Upper lobe of left lung (tissue), 6 donors: ENCODE data around the gene SLC35E3. TPM values are rescaled to one million over a fixed set of nuclear protein-coding genes. Genes with fewer than 3 reads are reported as not detected.

ENCODE experiments used
- ATAC-seq, 2 donors: fragments of 200-7000 bp; cut with Tn5 transposase; one replicate each; pipeline ENCODE4 v1.9.1; 2022; ENCODE audit warnings: mild to moderate bottlenecking in 2 of 2, moderate library complexity in 2 of 2; ENCODE audit not compliant: low FRiP score in 2 of 2
- DNase-seq, 2 donors: peaks; one replicate each; pipeline ENCODE4 v3.0.0-alpha.2; 2019 to 2020
- H3K27ac ChIP-seq, 4 donors: fragments of 200-600 bp; sonication (generic); one replicate each; pipeline ENCODE4 v1.5.1; 2016 to 2019
- H3K27me3 ChIP-seq, 4 donors: fragments of 200-600 bp; sonication (generic); one replicate each; pipeline ENCODE4 v1.5.1; 2017 to 2019
- H3K36me3 ChIP-seq, 4 donors: fragments of 200-600 bp; sonication (generic); one replicate each; pipeline ENCODE4 v1.5.1; 2016 to 2019
- H3K4me1 ChIP-seq, 4 donors: fragments of 200-600 bp; sonication (generic); one replicate each; pipeline ENCODE4 v1.5.1; 2018 to 2019
- H3K4me3 ChIP-seq, 4 donors: fragments of 200-600 bp; sonication (generic); one replicate each; pipeline ENCODE4 v1.5.1; 2017 to 2019; ENCODE audit warnings: mild to moderate bottlenecking in 2 of 4, moderate library complexity in 1 of 4
- H3K9me3 ChIP-seq, 4 donors: fragments of 200-600 bp; sonication (generic); one replicate each; pipeline ENCODE4 v1.5.1; 2018 to 2019
- CTCF ChIP-seq, 6 experiments: fragments of 450-650 bp in 4 of 6; fragments of 200-600 bp in 2 of 6; sonication (generic) in 2 of 6; IDR thresholded peaks; one replicate each; pipeline ENCODE4 v1.5.1; 2016 to 2019; ENCODE audit warnings: antibody characterized with exemption in 6 of 6
- EP300 ChIP-seq, 4 donors: sonication (generic); formaldehyde crosslinking; IDR thresholded peaks; one replicate each; pipeline ENCODE4 v1.5.1; 2017; ENCODE audit warnings: antibody characterized with exemption in 4 of 4, control low read depth in 2 of 4
- POLR2A ChIP-seq, 4 donors: fragments of 450-650 bp; IDR thresholded peaks; one replicate each; pipeline ENCODE4 v1.5.1; 2016 to 2017; ENCODE audit warnings: antibody characterized with exemption in 4 of 4, mild to moderate bottlenecking in 2 of 4
- POLR2AphosphoS5 ChIP-seq, 2 donors: sonication (generic); formaldehyde crosslinking; IDR thresholded peaks; one replicate each; pipeline ENCODE4 v1.5.1; 2017; ENCODE audit warnings: antibody characterized with exemption in 2 of 2
- WGBS, 2 donors: methylation state at CpG; one replicate each; pipeline ENCODE4 v1.1.5; 2017 to 2018; 5-methylcytosine and 5-hydroxymethylcytosine counted together
- total RNA-seq, 6 donors: library from RNA; depleted of rRNA in 4 of 6; stranded (reverse); fragments of >200 nt in 4 of 6; gene quantifications; one replicate each; pipeline versions ENCODE4 v1.1.0 to v1.2.1, GENCODE V29; 2016 to 2021
- donor health status: DM: no; HTN: no; CAD: no; lungs with moderate emphysema.
- donor health status: DM: no; HTN: yes; CAD: no; lungs with severe emphysema.

Gene SLC35E3
- total RNA-seq, 6 donors from 2014 or later: 6.5 to 38.8 (median 15.2) TPM

- Histone ChIP-seq H3K36me3 (peaks cover 0 to 23% (median 15%) of the 10 kb centered on the region in 4 donors), H3K4me1 (peaks cover 13 to 27% (median 18%) of the 10 kb centered on the region in 4 donors), H3K27me3 (no peaks in the 10 kb centered on the region), H3K27ac (no peak overlapping the region), H3K4me3 (no peak overlapping the region), H3K9me3 (no peaks in the 10 kb centered on the region)
- TF ChIP-seq CTCF (IDR thresholded peaks at IDR 0.05) (no peak), EP300 (IDR thresholded peaks at IDR 0.05) (no peak), POLR2AphosphoS5 (IDR thresholded peaks at IDR 0.05) (no peak)
- WGBS, 2 donors: 84 to 85% methylated on average over 3 of the region's 3 CpGs
- DNase-seq (no peak), ATAC-seq (no peak)
Observed at GRCh38 chr12:68749443-68749842, 3.5 kb downstream of the SLC35E3 start.

GRCh38 chr12:68749861-68750260 is 3.9 kb downstream of the SLC35E3 start:
- Histone ChIP-seq H3K4me1 (peaks cover 13 to 27% (median 18%) of the 10 kb centered on the region in 4 donors), H3K9me3 (no peaks in the 10 kb centered on the region), H3K36me3 (peaks cover 0 to 27% (median 18%) of the 10 kb centered on the region in 4 donors), H3K4me3 (no peak overlapping the region), H3K27ac (no peak overlapping the region), H3K27me3 (no peaks in the 10 kb centered on the region)
- DNase-seq (no peak), ATAC-seq (no peak)
- no peak for TF ChIP-seq CTCF (IDR thresholded peaks at IDR 0.05)
- no peak for TF ChIP-seq EP300 (IDR thresholded peaks at IDR 0.05)
- no peak for TF ChIP-seq POLR2AphosphoS5 (IDR thresholded peaks at IDR 0.05)
- no peak for TF ChIP-seq POLR2A (IDR thresholded peaks at IDR 0.05)
- 80 to 84% methylated on average over 4 of the region's 4 CpGs for WGBS, 2 donors

GRCh38 chr12:68750506-68750905 is 4.5 kb downstream of the SLC35E3 start:
- no peak for TF ChIP-seq POLR2A (IDR thresholded peaks at IDR 0.05)
- TF ChIP-seq EP300 (IDR thresholded peaks at IDR 0.05): no peak
- TF ChIP-seq POLR2AphosphoS5 (IDR thresholded peaks at IDR 0.05): no peak
- no peak for TF ChIP-seq CTCF (IDR thresholded peaks at IDR 0.05)
- Histone ChIP-seq H3K27ac (no peak overlapping the region), H3K27me3 (no peaks in the 10 kb centered on the region), H3K4me1 (peaks cover 13 to 24% (median 15%) of the 10 kb centered on the region in 4 donors), H3K36me3 (peaks cover 0 to 32% (median 23%) of the 10 kb centered on the region in 4 donors), H3K4me3 (no peak overlapping the region), H3K9me3 (no peaks in the 10 kb centered on the region)
- ATAC-seq (no peak), DNase-seq (no peak)
- WGBS, 2 donors: 87 to 92% methylated on average over 4 of the region's 4 CpGs

GRCh38 chr12:68755536-68756243 is 9.7 kb downstream of the SLC35E3 start:
- H3K36me3 ChIP-seq: peaks cover 0 to 50% (median 25%) of the 10 kb centered on the region in 4 donors
- no peak for DNase-seq
- no peaks in the 10 kb centered on the region for H3K4me1 ChIP-seq

More at GRCh38 chr12:68755536-68756243, 9.7 kb downstream of the SLC35E3 start:
- 70 to 99% methylated on average over 4 of the region's 4 CpGs for WGBS, 2 donors
- TF ChIP-seq POLR2A (IDR thresholded peaks at IDR 0.05) (no peak), CTCF (IDR thresholded peaks at IDR 0.05) (no peak), EP300 (IDR thresholded peaks at IDR 0.05) (no peak), POLR2AphosphoS5 (IDR thresholded peaks at IDR 0.05) (no peak)
- no peak overlapping the region for H3K4me3 ChIP-seq
- no peak for ATAC-seq
- H3K27me3 ChIP-seq: no peaks in the 10 kb centered on the region
- H3K27ac ChIP-seq: no peak overlapping the region
- no peaks in the 10 kb centered on the region for H3K9me3 ChIP-seq
